Peyer's patch (tissue), 4 donors: ENCODE measurements around the gene TBC1D2. TPM values are rescaled to one million over a fixed set of nuclear protein-coding genes. Genes with fewer than 3 reads are reported as not detected.

Experiments used
- DNase-seq, 3 donors: peaks; one replicate each; pipeline ENCODE4 v3.0.0-alpha.2; 2017 to 2019
- H3K27ac ChIP-seq, 4 donors: fragments of 200-600 bp; sonication (generic); one replicate each; pipeline ENCODE4 v1.5.1; 2016 to 2019
- H3K27me3 ChIP-seq, 2 donors: fragments of 200-600 bp; sonication (generic); one replicate each; pipeline ENCODE4 v1.5.1; 2019
- H3K36me3 ChIP-seq, 3 donors: fragments of 200-600 bp; sonication (generic); one replicate each; pipeline ENCODE4 v1.5.1; 2016 to 2019
- H3K4me1 ChIP-seq, 4 donors: fragments of 200-600 bp; sonication (generic); one replicate each; pipeline ENCODE4 v1.5.1; 2016 to 2019
- H3K4me3 ChIP-seq, 4 donors: fragments of 200-600 bp; sonication (generic); 1 replicate in 3 of 4; 2 replicates in 1 of 4; pipeline ENCODE4 v1.5.1; 2016 to 2019; ENCODE audit warnings: mild to moderate bottlenecking in 1 of 4
- H3K9me3 ChIP-seq, 4 donors: fragments of 200-600 bp; sonication (generic); one replicate each; pipeline ENCODE4 v1.5.1; 2016 to 2019; ENCODE audit warnings: mild to moderate bottlenecking in 1 of 4
- POLR2A ChIP-seq, 2 donors: fragments of 450-650 bp; IDR thresholded peaks; one replicate each; pipeline ENCODE4 v1.5.1; 2017; ENCODE audit warnings: antibody characterized with exemption in 2 of 2, mild to moderate bottlenecking in 2 of 2, moderate library complexity in 2 of 2
- total RNA-seq, 4 donors: library from RNA; depleted of rRNA; stranded (reverse); fragments of >200 nt; gene quantifications; one replicate each; pipeline ENCODE4 v1.1.0, GENCODE V29; 2016
- TF ChIP-seq, protein P1 (sequence below), 6 experiments: fragments of 450-650 bp in 4 of 6; fragments of 200-600 bp in 2 of 6; sonication (generic) in 1 of 6; IDR thresholded peaks; one replicate each; pipeline ENCODE4 v1.5.1; 2017 to 2019; ENCODE audit warnings: antibody characterized with exemption in 6 of 6, mild to moderate bottlenecking in 3 of 6, moderate library complexity in 1 of 6

The TBC1D2 gene
- total RNA-seq, 4 donors from 2014 or later = 28.1 to 68.8 (median 48.4) TPM

DNA sequence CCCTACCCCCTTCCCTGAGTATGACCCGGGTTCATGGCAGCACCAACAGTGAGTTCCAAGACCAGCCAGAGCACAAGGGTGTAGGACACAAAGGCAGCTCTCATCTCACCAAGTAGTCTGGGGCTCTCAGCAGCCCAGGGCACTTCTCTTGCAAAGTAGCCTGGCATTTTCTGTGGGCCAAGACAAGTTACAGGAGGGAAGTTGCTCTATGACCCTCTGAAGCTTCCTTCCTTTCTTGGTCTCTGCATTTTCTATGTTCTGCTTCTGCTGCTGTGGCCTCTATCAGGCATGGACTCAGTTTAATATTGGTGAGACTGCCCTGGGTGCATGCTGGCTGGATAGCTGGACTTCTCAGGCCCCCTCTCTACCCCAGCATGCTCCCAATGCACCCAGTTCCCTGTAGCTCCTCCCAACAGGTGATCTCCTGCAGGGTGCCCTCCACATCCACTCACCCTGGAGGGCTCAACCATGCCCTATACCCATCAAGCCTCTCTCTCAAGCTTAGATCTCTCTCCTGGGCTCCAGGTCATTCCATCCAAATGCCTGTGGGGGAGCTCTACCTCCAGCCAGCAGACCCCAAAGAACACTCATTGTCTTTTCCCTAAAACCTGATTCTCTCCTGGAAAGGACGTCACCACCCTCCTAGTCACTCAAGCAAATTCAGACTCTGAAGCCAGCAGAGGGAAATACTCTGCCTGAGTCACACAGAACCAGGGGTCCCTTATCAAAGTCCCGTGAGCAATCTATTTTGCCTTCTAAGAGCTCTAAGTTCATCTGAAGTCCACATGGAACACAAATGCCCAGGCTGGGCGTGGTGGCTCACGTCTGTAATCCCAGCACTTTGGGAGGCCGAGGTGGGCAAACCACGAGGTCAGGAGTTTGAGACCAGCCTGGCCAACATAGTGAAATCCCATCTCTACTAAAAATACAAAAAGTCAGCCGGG lies 13.8 kb downstream of the TBC1D2 start:
- H3K4me3 ChIP-seq = no peak overlapping the region
- H3K27ac ChIP-seq = no peak overlapping the region
- peaks cover 0 to 6% (median 0%) of the 10 kb centered on the region in 4 donors for H3K4me1 ChIP-seq
- H3K27me3 ChIP-seq = no peaks in the 10 kb centered on the region
- H3K36me3 ChIP-seq = peaks cover 0 to 27% (median 0%) of the 10 kb centered on the region in 3 donors
- TF ChIP-seq POLR2A (IDR thresholded peaks at IDR 0.05) = no peak
- TF ChIP-seq, protein P1, sequence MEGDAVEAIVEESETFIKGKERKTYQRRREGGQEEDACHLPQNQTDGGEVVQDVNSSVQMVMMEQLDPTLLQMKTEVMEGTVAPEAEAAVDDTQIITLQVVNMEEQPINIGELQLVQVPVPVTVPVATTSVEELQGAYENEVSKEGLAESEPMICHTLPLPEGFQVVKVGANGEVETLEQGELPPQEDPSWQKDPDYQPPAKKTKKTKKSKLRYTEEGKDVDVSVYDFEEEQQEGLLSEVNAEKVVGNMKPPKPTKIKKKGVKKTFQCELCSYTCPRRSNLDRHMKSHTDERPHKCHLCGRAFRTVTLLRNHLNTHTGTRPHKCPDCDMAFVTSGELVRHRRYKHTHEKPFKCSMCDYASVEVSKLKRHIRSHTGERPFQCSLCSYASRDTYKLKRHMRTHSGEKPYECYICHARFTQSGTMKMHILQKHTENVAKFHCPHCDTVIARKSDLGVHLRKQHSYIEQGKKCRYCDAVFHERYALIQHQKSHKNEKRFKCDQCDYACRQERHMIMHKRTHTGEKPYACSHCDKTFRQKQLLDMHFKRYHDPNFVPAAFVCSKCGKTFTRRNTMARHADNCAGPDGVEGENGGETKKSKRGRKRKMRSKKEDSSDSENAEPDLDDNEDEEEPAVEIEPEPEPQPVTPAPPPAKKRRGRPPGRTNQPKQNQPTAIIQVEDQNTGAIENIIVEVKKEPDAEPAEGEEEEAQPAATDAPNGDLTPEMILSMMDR (IDR thresholded peaks at IDR 0.05) = no peak
- DNase-seq = no peak
- H3K9me3 ChIP-seq = no peaks in the 10 kb centered on the region

DNA sequence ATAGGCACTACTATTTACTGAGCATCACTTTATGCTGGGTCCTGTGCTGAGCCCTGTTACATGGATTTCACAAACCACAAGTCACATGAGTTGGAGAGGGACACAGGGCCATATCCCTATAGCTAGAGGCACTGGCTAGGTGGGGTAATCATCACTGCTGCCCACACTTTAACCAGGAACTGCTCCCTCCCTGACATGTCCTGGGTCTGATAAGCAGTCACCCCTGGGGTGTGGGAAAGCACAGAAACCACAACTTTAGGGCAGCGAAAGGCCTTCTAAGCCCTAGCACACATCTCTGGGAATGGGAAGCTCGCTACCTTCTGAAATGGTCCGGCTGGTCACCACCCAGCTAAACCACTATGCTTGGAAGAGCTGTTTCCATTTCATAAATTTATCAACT lies 15.0 kb downstream of the TBC1D2 start:
- Histone ChIP-seq H3K27me3 (no peaks in the 10 kb centered on the region), H3K27ac (no peak overlapping the region), H3K9me3 (no peaks in the 10 kb centered on the region), H3K36me3 (peaks cover 0 to 27% (median 0%) of the 10 kb centered on the region in 3 donors), H3K4me1 (peaks cover 0 to 12% (median 0%) of the 10 kb centered on the region in 4 donors), H3K4me3 (no peak overlapping the region)
- TF ChIP-seq, protein P1 (IDR thresholded peaks at IDR 0.05) = no peak
- TF ChIP-seq POLR2A (IDR thresholded peaks at IDR 0.05) = no peak
- no peak for DNase-seq

DNA sequence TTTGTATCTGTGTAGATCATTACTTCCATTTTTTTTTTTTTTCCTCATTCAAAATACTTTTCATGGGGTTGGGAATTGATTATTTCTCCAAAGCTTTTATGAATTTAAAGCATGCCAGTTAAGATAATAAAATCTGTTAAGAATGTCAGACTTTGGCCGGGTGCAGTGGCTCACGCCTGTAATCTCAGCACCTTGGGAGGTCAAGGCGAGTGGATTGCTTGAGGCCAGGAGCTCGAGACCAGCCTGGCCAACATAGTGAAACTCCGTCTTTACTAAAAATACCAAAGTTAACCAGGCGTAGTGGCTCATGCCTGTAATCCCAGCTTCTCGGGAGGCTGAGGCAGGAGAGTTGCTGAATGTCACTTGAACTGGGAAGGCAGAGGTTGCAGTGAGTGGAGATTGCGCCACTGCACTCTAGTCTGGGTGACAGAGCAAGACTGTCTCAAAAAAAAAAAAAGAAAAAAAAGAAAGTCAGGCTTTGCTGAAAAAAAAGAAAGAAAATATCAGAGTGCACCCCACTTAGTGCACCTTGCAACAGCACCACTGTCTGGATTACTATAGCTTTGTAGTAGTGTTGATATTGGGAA lies 18.5 kb downstream of the TBC1D2 start:
- H3K27ac ChIP-seq = peak overlapping the region in 2 of 4 donors; percentile 20 to 55
- no peak overlapping the region for H3K4me3 ChIP-seq
- no peak for TF ChIP-seq POLR2A (IDR thresholded peaks at IDR 0.05)
- TF ChIP-seq, protein P1 (IDR thresholded peaks at IDR 0.05) = no peak
- DNase-seq = peak in 1 of 3 donors; percentile 76
- peaks cover 0 to 15% (median 0%) of the 10 kb centered on the region in 3 donors for H3K36me3 ChIP-seq
- H3K27me3 ChIP-seq = no peaks in the 10 kb centered on the region
- H3K4me1 ChIP-seq = peaks cover 0 to 36% (median 0%) of the 10 kb centered on the region in 4 donors
- no peaks in the 10 kb centered on the region for H3K9me3 ChIP-seq

GRCh38 chr9:98235126-98235525 lies 20.3 kb downstream of the TBC1D2 start:
- Histone ChIP-seq H3K27ac (peak overlapping the region in 3 of 4 donors; percentile 53 to 83 (median 59)), H3K27me3 (no peaks in the 10 kb centered on the region), H3K4me1 (peaks cover 0 to 44% (median 2%) of the 10 kb centered on the region in 4 donors), H3K36me3 (peaks cover 0 to 7% (median 0%) of the 10 kb centered on the region in 3 donors), H3K9me3 (no peaks in the 10 kb centered on the region), H3K4me3 (no peak overlapping the region)
- no peak for DNase-seq
- TF ChIP-seq POLR2A (IDR thresholded peaks at IDR 0.05) = no peak
- TF ChIP-seq, protein P1 (IDR thresholded peaks at IDR 0.05) = no peak

- H3K27me3 ChIP-seq = no peaks in the 10 kb centered on the region
- H3K4me3 ChIP-seq = peak overlapping the region in 1 of 4 donors; percentile 22
- no peak for DNase-seq
- no peak for TF ChIP-seq POLR2A (IDR thresholded peaks at IDR 0.05)
- TF ChIP-seq, protein P1 (IDR thresholded peaks at IDR 0.05) = peak in 3 of 6 experiments; percentile 69 to 71 (median 70)
- peaks cover 0 to 8% (median 0%) of the 10 kb centered on the region in 3 donors for H3K36me3 ChIP-seq
- H3K4me1 ChIP-seq = peaks cover 0 to 44% (median 2%) of the 10 kb centered on the region in 4 donors
- no peaks in the 10 kb centered on the region for H3K9me3 ChIP-seq
- peak overlapping the region in 3 of 4 donors; percentile 53 to 83 (median 59) for H3K27ac ChIP-seq
Observed at GRCh38 chr9:98234245-98234825, 21.1 kb downstream of the TBC1D2 start.
